Measurements from ENCODE around the gene PRKCQ.

PRKCQ gene

GRCh38 chr10:6600224-6600987, 20.3 kb upstream of the PRKCQ start:
- no peak for TF ChIP-seq CTCF (IDR thresholded peaks at IDR 0.05; ENCODE audit: low read depth, low read length)

GRCh38 chr10:6598679-6599078, 18.6 kb upstream of the PRKCQ start:
- H3K4me3 ChIP-seq (replicated peaks in 1 of 2; ENCODE audit: low read depth in 2 of 2, low read length in 2 of 2): no peak overlapping the region
- no peak for DNase-seq (ENCODE audit: low read depth in 2 of 2)
- TF ChIP-seq CTCF (IDR thresholded peaks at IDR 0.05; ENCODE audit: low read depth, low read length): no peak

More at GRCh38 chr10:6600224-6600987, 20.3 kb upstream of the PRKCQ start:
- H3K4me3 ChIP-seq (replicated peaks in 1 of 2; ENCODE audit: low read depth in 2 of 2, low read length in 2 of 2): no peak overlapping the region
- no peak for DNase-seq (ENCODE audit: low read depth in 2 of 2)

GRCh38 chr10:6597478-6597877, 17.4 kb upstream of the PRKCQ start:
- no peak for TF ChIP-seq CTCF (IDR thresholded peaks at IDR 0.05; ENCODE audit: low read depth, low read length)
- DNase-seq (ENCODE audit: low read depth in 2 of 2): no peak
- no peak overlapping the region for H3K4me3 ChIP-seq (replicated peaks in 1 of 2; ENCODE audit: low read depth in 2 of 2, low read length in 2 of 2)

DNA sequence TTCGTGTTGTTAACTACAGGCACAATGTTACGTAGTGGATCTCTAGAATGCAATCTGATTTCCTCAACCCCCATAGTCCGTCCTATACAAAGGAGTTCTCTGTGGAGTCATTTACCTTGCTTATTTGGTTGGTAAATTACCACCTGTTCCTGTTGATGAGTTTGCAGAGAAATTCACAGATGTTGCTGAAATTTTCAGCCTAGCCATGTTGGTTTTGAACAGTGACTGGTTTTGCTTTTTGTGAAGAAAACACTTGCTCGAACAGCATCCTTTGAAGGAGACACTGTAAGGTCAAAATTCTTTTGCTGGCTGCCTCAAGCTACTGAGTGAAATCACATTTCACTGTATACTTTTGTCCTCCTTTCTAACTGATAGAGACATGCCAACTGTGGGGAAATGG, 15.4 kb upstream of the PRKCQ start:
- TF ChIP-seq CTCF (IDR thresholded peaks at IDR 0.05; ENCODE audit: low read depth, low read length): no peak
- DNase-seq (ENCODE audit: low read depth in 2 of 2): no peak
- no peak overlapping the region for H3K4me3 ChIP-seq (replicated peaks in 1 of 2; ENCODE audit: low read depth in 2 of 2, low read length in 2 of 2)

GRCh38 chr10:6593241-6593671, 13.2 kb upstream of the PRKCQ start:
- DNase-seq (ENCODE audit: low read depth in 2 of 2): no peak
- H3K4me3 ChIP-seq (replicated peaks in 1 of 2; ENCODE audit: low read depth in 2 of 2, low read length in 2 of 2): no peak overlapping the region
- TF ChIP-seq CTCF (IDR thresholded peaks at IDR 0.05; ENCODE audit: low read depth, low read length): no peak

GRCh38 chr10:6592080-6592479, 12.0 kb upstream of the PRKCQ start:
- no peak for DNase-seq (ENCODE audit: low read depth in 2 of 2)
- TF ChIP-seq CTCF (IDR thresholded peaks at IDR 0.05; ENCODE audit: low read depth, low read length): no peak
- H3K4me3 ChIP-seq (replicated peaks in 1 of 2; ENCODE audit: low read depth in 2 of 2, low read length in 2 of 2): no peak overlapping the region

GRCh38 chr10:6591668-6592067, 11.6 kb upstream of the PRKCQ start:
- no peak for DNase-seq (ENCODE audit: low read depth in 2 of 2)
- H3K4me3 ChIP-seq (replicated peaks in 1 of 2; ENCODE audit: low read depth in 2 of 2, low read length in 2 of 2): no peak overlapping the region
- no peak for TF ChIP-seq CTCF (IDR thresholded peaks at IDR 0.05; ENCODE audit: low read depth, low read length)
